ENCODE measurements around the gene WNT3A. TPM values are rescaled to one million over a fixed set of nuclear protein-coding genes. Genes with fewer than 3 reads are reported as not detected.

WNT3A gene
- total and polyA plus RNA-seq, 2 donors (not counting 3 experiments of a cell fraction or from before 2014, with no cell fraction given): not detected

DNA sequence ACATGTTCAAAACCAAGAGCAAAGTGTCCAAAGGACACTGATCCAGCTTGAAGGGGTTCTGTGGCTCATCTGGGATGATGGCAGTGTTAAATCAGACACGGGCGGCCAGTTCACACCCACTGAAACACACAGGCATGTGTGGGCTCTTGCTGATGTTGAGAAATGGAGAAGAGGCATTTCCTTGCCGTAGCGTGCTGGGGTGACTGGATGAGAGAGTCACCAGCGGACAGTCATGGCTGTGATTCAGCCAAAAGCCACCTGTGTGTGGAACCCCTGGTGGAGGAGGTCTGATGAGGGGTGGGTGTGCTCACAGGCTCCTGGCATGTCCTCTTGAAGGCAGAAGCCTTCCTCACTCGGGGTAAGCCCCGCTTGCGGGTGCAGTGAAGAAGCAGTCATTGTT is 89.1 kb downstream of the WNT3A start:
- FAIRE-seq: peak; percentile 46
- intact Hi-C loops (cut with micrococcal nuclease): no loop called here
- Histone ChIP-seq H3K9me3 (replicated peaks; ENCODE audit: control insufficient read depth, insufficient read depth, low read length) (peaks cover 4% of the 10 kb centered on the region), H3K4me1 (ENCODE audit: control insufficient read depth, extremely low read depth, insufficient read depth, low read length) (peaks cover 13% of the 10 kb centered on the region), H4K20me1 (replicated peaks; ENCODE audit: control insufficient read depth, extremely low read depth, insufficient read depth, low read length) (peaks cover 16% of the 10 kb centered on the region), H3K9ac (replicated peaks; ENCODE audit: extremely low read depth, insufficient read depth, low read length) (no peak overlapping the region), H3K27me3 (ENCODE audit: control insufficient read depth in 2 of 2, insufficient read depth in 2 of 2, low read length in 2 of 2) (no peaks in the 10 kb centered on the region), H3K4me2 (ENCODE audit: insufficient read depth, low read length) (no peak overlapping the region), H2AFZ (ENCODE audit: low read depth, low read length) (no peak overlapping the region), H3K4me3 (replicated peaks in 1 of 3; ENCODE audit: insufficient read depth in 1 of 3, low read depth in 1 of 3, low read length in 3 of 3) (no peak overlapping the region), H3K9me1 (replicated peaks; ENCODE audit: control insufficient read depth, extremely low read depth, insufficient read depth, low read length) (no peaks in the 10 kb centered on the region), H3K79me2 (ENCODE audit: control insufficient read depth, insufficient read depth, low read length) (peaks cover 84% of the 10 kb centered on the region), H3K27ac (ENCODE audit: insufficient read depth, low read depth, low read length) (no peak overlapping the region), H3K36me3 (ENCODE audit: control insufficient read depth in 2 of 2, extremely low read depth in 1 of 2, insufficient read depth in 2 of 2, low read length in 2 of 2) (peaks cover 10 to 41% of the 10 kb centered on the region in 2 experiments)
- TF ChIP-seq POLR2A (IDR thresholded peaks at IDR 0.05; ENCODE audit: low read depth, low read length) (no peak), MAX (IDR thresholded peaks at IDR 0.05; ENCODE audit: insufficient read depth, insufficient read length) (no peak), JUN (IDR thresholded peaks at IDR 0.05; ENCODE audit: borderline replicate concordance, insufficient read depth, insufficient read length, low read depth) (no peak)
- CTCF ChIA-PET: no interaction called here
- no peak for DNase-seq (ENCODE audit: low read depth, low spot score)
- no TSS peak for BruUV-seq (replicated peaks)
- dilution Hi-C loops (cut with MboI; ENCODE audit: extremely low pct_ligation_motif_present, low sequenced_read_pairs): no loop called here
- POLR2A ChIA-PET: no interaction called here

DNA sequence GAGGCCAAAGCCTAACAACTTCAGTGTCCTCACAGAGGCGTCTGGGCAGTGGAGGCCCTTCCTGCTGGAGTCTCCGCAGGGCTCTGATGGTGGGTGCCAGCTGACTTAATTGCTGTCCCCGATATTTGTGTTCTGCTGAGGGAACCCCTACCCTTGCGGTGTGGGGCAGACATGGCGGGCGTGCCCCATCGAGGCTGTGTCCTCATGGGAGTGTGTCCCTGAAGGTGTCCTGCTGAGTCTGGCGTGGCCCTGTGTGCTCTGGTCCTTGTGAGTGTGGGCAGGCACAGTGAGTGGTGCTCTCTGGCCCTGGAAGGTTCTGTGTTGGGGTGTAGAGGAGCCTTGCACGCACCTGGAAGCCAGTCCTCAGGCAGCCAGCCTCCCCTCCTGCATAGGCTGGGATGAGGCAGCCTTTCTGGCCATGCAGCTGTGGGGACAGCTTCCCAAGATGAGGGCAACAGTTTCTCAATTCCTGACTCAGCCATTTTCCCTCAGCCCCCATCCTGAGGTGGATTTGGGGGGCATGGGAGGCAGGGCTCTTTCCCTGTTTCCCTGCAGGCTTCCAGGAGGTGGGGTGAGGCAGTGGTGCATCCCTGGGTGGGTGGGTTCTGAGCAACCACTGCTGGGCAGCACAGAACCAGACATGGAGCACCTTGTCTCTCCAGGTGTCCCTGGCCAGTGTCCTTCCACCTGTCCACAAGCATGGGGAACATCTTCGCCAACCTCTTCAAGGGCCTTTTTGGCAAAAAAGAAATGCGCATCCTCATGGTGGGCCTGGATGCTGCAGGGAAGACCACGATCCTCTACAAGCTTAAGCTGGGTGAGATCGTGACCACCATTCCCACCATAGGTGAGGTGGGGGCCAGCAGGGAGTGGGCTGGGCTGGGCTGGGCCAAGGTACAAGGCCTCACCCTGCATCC is 89.9 kb downstream of the WNT3A start:
- FAIRE-seq: no peak
- Histone ChIP-seq H2AFZ (ENCODE audit: low read depth, low read length) (no peak overlapping the region), H3K9me3 (replicated peaks; ENCODE audit: control insufficient read depth, insufficient read depth, low read length) (peaks cover 4% of the 10 kb centered on the region), H3K4me3 (replicated peaks in 1 of 3; ENCODE audit: insufficient read depth in 1 of 3, low read depth in 1 of 3, low read length in 3 of 3) (no peak overlapping the region), H3K4me1 (ENCODE audit: control insufficient read depth, extremely low read depth, insufficient read depth, low read length) (peaks cover 8% of the 10 kb centered on the region), H3K79me2 (ENCODE audit: control insufficient read depth, insufficient read depth, low read length) (peaks cover 80% of the 10 kb centered on the region), H3K4me2 (ENCODE audit: insufficient read depth, low read length) (no peak overlapping the region), H3K9ac (replicated peaks; ENCODE audit: extremely low read depth, insufficient read depth, low read length) (no peak overlapping the region), H3K27ac (ENCODE audit: insufficient read depth, low read depth, low read length) (no peak overlapping the region), H3K27me3 (ENCODE audit: control insufficient read depth in 2 of 2, insufficient read depth in 2 of 2, low read length in 2 of 2) (no peaks in the 10 kb centered on the region), H3K36me3 (ENCODE audit: control insufficient read depth in 2 of 2, extremely low read depth in 1 of 2, insufficient read depth in 2 of 2, low read length in 2 of 2) (peaks cover 10 to 42% of the 10 kb centered on the region in 2 experiments), H3K9me1 (replicated peaks; ENCODE audit: control insufficient read depth, extremely low read depth, insufficient read depth, low read length) (no peaks in the 10 kb centered on the region), H4K20me1 (replicated peaks; ENCODE audit: control insufficient read depth, extremely low read depth, insufficient read depth, low read length) (peaks cover 14% of the 10 kb centered on the region)
- no peak for DNase-seq (ENCODE audit: low read depth, low spot score)
- intact Hi-C loops (cut with micrococcal nuclease): no loop called here
- ChIA-PET CTCF (no interaction called here), POLR2A (no interaction called here)
- BruUV-seq (replicated peaks): no TSS peak
- TF ChIP-seq, protein P1, sequence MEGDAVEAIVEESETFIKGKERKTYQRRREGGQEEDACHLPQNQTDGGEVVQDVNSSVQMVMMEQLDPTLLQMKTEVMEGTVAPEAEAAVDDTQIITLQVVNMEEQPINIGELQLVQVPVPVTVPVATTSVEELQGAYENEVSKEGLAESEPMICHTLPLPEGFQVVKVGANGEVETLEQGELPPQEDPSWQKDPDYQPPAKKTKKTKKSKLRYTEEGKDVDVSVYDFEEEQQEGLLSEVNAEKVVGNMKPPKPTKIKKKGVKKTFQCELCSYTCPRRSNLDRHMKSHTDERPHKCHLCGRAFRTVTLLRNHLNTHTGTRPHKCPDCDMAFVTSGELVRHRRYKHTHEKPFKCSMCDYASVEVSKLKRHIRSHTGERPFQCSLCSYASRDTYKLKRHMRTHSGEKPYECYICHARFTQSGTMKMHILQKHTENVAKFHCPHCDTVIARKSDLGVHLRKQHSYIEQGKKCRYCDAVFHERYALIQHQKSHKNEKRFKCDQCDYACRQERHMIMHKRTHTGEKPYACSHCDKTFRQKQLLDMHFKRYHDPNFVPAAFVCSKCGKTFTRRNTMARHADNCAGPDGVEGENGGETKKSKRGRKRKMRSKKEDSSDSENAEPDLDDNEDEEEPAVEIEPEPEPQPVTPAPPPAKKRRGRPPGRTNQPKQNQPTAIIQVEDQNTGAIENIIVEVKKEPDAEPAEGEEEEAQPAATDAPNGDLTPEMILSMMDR (IDR thresholded peaks at IDR 0.05; ENCODE audit: extremely low read depth in 1 of 2, insufficient read depth in 1 of 2, low read depth in 1 of 2, low read length in 2 of 2): no peak
- no peak for TF ChIP-seq MAX (IDR thresholded peaks at IDR 0.05; ENCODE audit: insufficient read depth, insufficient read length)
- no peak for TF ChIP-seq POLR2A (IDR thresholded peaks at IDR 0.05; ENCODE audit: low read depth, low read length)
- no peak for TF ChIP-seq JUN (IDR thresholded peaks at IDR 0.05; ENCODE audit: borderline replicate concordance, insufficient read depth, insufficient read length, low read depth)
- TF ChIP-seq FOS (IDR thresholded peaks at IDR 0.05; ENCODE audit: borderline replicate concordance, insufficient read depth, low read length): no peak
- TF ChIP-seq GATA2 (IDR thresholded peaks at IDR 0.05; ENCODE audit: insufficient read depth, insufficient read length, low read depth, low read length): no peak
- TF ChIP-seq POLR2AphosphoS5 (IDR thresholded peaks at IDR 0.05; ENCODE audit: insufficient read depth, low read depth, low read length): no peak
- TF ChIP-seq EZH2 (IDR thresholded peaks at IDR 0.05; ENCODE audit: borderline replicate concordance, low read depth, low read length, severe bottlenecking): no peak
- no peak for TF ChIP-seq MYC (IDR thresholded peaks at IDR 0.05; ENCODE audit: low read depth, low read length)
- dilution Hi-C loops (cut with MboI; ENCODE audit: extremely low pct_ligation_motif_present, low sequenced_read_pairs): no loop called here

All from endothelial cell of umbilical vein (primary cell).